ENCODE measurements around the gene CLCN7. TPM values are rescaled to one million over a fixed set of nuclear protein-coding genes. Genes with fewer than 3 reads are reported as not detected.

Gene CLCN7
- total and polyA plus RNA-seq, 2 of the 13 experiments (the other 11 are each of a cell fraction or from before 2014, with no cell fraction given): 24.6 to 25.1 TPM

DNA sequence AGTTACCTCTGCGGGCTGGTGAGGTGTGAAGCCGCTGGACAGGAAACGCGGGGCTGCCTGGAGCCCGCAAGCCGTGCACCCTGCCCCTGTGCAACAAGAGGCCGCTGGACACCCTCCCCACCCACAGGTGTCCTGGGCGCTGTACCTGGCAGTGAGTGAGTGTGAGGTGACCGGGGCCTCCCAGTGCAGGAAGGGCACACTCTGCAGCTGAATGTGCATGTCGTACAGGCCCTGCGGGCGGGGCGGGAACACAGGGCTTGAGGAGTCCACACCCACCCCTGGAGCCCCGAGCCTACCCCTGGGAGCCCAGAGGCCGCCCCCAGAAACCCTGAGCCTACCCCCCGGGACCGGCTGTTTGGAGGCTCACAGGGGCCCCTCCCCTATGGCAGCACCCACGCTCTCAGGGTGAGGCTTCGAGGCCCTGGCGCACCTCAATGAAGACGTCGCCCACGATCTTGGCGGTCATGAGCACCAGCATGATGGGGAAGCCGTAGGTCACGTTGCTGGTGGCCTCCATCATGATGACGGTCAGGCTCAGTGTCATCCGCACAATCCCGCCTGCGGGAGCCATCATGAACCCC, 26.2 kb downstream of the CLCN7 start:
- no TSS peak for BruUV-seq (replicated peaks)
- intact Hi-C loops (cut with micrococcal nuclease; ENCODE audit: unreplicated experiment): no loop called here
- 100% methylated on average over 9 of the region's 30 CpGs for WGBS (ENCODE audit: low lambda C conversion rate)
- H3K27me3 ChIP-seq (ENCODE audit: control insufficient read depth in 1 of 2, insufficient read depth in 2 of 2, low read length in 2 of 2): no peaks in the 10 kb centered on the region; a peak in 1 of 5 replicates
- TF ChIP-seq, protein P1, sequence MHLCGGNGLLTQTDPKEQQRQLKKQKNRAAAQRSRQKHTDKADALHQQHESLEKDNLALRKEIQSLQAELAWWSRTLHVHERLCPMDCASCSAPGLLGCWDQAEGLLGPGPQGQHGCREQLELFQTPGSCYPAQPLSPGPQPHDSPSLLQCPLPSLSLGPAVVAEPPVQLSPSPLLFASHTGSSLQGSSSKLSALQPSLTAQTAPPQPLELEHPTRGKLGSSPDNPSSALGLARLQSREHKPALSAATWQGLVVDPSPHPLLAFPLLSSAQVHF (CRISPR knock-in tag; IDR thresholded peaks at IDR 0.05): no peak
- TF ChIP-seq MTA3 (CRISPR knock-in tag; IDR thresholded peaks at IDR 0.05) (no peak), THRA (CRISPR knock-in tag; IDR thresholded peaks at IDR 0.05; ENCODE audit: borderline replicate concordance) (no peak), ZNF768 (CRISPR knock-in tag; IDR thresholded peaks at IDR 0.05) (no peak), NFKB2 (CRISPR knock-in tag; IDR thresholded peaks at IDR 0.05; ENCODE audit: borderline replicate concordance) (no peak), FLYWCH1 (CRISPR knock-in tag; IDR thresholded peaks at IDR 0.05) (no peak), AKAP8 (CRISPR knock-in tag; IDR thresholded peaks at IDR 0.05) (no peak), MXI1 (IDR thresholded peaks at IDR 0.05; ENCODE audit: borderline replicate concordance, low read depth, low read length) (no peak), KLF16 (CRISPR knock-in tag; IDR thresholded peaks at IDR 0.05) (no peak), ZNF615 (CRISPR knock-in tag; IDR thresholded peaks at IDR 0.05; ENCODE audit: borderline replicate concordance) (no peak), NFKBIZ (CRISPR knock-in tag; IDR thresholded peaks at IDR 0.05) (no peak)
- TF ChIP-seq, protein P2, sequence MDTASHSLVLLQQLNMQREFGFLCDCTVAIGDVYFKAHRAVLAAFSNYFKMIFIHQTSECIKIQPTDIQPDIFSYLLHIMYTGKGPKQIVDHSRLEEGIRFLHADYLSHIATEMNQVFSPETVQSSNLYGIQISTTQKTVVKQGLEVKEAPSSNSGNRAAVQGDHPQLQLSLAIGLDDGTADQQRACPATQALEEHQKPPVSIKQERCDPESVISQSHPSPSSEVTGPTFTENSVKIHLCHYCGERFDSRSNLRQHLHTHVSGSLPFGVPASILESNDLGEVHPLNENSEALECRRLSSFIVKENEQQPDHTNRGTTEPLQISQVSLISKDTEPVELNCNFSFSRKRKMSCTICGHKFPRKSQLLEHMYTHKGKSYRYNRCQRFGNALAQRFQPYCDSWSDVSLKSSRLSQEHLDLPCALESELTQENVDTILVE (CRISPR knock-in tag; IDR thresholded peaks at IDR 0.05): no peak
- H3K36me3 ChIP-seq (replicated peaks in 1 of 2; ENCODE audit: control insufficient read depth in 1 of 2, insufficient read depth in 2 of 2, low read length in 2 of 2): peaks cover 4 to 7% of the 10 kb centered on the region in 2 experiments; a peak in 4 of 5 replicates
- H3K9ac ChIP-seq (ENCODE audit: insufficient read depth, low read depth, low read length): no peak overlapping the region
- H3K4me2 ChIP-seq (ENCODE audit: low read depth, low read length): no peak overlapping the region
- FAIRE-seq: no peak
- in situ Hi-C loops (cut with HindIII; ENCODE audit: extremely low pct_ligation_motif_present, low pct_unique_long_range_greater_than_20kb): no loop called here
- ChIA-PET POLR2A (no interaction called here), CTCF (ENCODE audit: low intra/inter-chr PET ratio, low total read pairs) (no interaction called here)
- H4K20me1 ChIP-seq (ENCODE audit: insufficient read depth, low read length): no peaks in the 10 kb centered on the region
- no peak overlapping the region for H3K4me3 ChIP-seq (replicated peaks in 1 of 3; ENCODE audit: insufficient read depth in 1 of 3, low read depth in 2 of 3, low read length in 3 of 3)
- no peak for DNase-seq (ENCODE audit: low spot score)
- ATAC-seq: no peak
- H3K27ac ChIP-seq (ENCODE audit: extremely low read length, insufficient read depth, low read length): no peak overlapping the region
- no peaks in the 10 kb centered on the region for H3K4me1 ChIP-seq (ENCODE audit: insufficient read depth, low read length)
- H3K9me3 ChIP-seq (ENCODE audit: low read length): no peaks in the 10 kb centered on the region
- H3K79me2 ChIP-seq (ENCODE audit: insufficient read depth, low read length): no peaks in the 10 kb centered on the region
- no peak overlapping the region for H2AFZ ChIP-seq (ENCODE audit: low read length)
